Measurements from ENCODE around the gene TMEM165. TPM values are rescaled to one million over a fixed set of nuclear protein-coding genes. Genes with fewer than 3 reads are reported as not detected.

The TMEM165 gene
- total RNA-seq, 1 donor: 131 TPM

GRCh38 chr4:55458164-55458563 lies 62.4 kb downstream of the TMEM165 start:
- H3K4me3 ChIP-seq (ENCODE audit: low read depth, low read length): no peak overlapping the region
- no peak for TF ChIP-seq CTCF (IDR thresholded peaks at IDR 0.05; ENCODE audit: insufficient read depth, low read length)
- peak; percentile 39 for DNase-seq (ENCODE audit: low read depth)

- DNase-seq (ENCODE audit: low read depth): no peak
Measured at GRCh38 chr4:55458611-55459010, 62.9 kb downstream of the TMEM165 start.

GRCh38 chr4:55466001-55466400 lies 70.2 kb downstream of the TMEM165 start:
- H3K4me3 ChIP-seq (ENCODE audit: low read depth, low read length): no peak overlapping the region
- no peak for TF ChIP-seq CTCF (IDR thresholded peaks at IDR 0.05; ENCODE audit: insufficient read depth, low read length)
- no peak for DNase-seq (ENCODE audit: low read depth)

More at GRCh38 chr4:55458611-55459010, 62.9 kb downstream of the TMEM165 start:
- no peak for TF ChIP-seq CTCF (IDR thresholded peaks at IDR 0.05; ENCODE audit: insufficient read depth, low read length)
- no peak overlapping the region for H3K4me3 ChIP-seq (ENCODE audit: low read depth, low read length)

- H3K4me3 ChIP-seq (ENCODE audit: low read depth, low read length): no peak overlapping the region
- DNase-seq (ENCODE audit: low read depth): peak; percentile 33
- no peak for TF ChIP-seq CTCF (IDR thresholded peaks at IDR 0.05; ENCODE audit: insufficient read depth, low read length)
Measured at GRCh38 chr4:55468724-55469123, 73.0 kb downstream of the TMEM165 start.

- no peak for TF ChIP-seq CTCF (IDR thresholded peaks at IDR 0.05; ENCODE audit: insufficient read depth, low read length)
- no peak for DNase-seq (ENCODE audit: low read depth)
- H3K4me3 ChIP-seq (ENCODE audit: low read depth, low read length): no peak overlapping the region
Measured at GRCh38 chr4:55469979-55470378, 74.2 kb downstream of the TMEM165 start.

Small RNA genes lying within 50 kb of the gene (small RNA-seq; reads per million reads assigned to genes)
- gene RF00019: not detected

Other genes starting within 250 kb of the TMEM165 start
- 4.8 and 22.2 TPM in 2 replicates for gene SRD5A3, start 49.7 kb upstream of the TMEM165 start, total RNA-seq (ENCODE audit: low replicate concordance)
- gene CLOCK, start 151.0 kb downstream of the TMEM165 start, total RNA-seq (ENCODE audit: low replicate concordance): 24.8 and 39.0 TPM in 2 replicates
- gene PDCL2, start 196.3 kb downstream of the TMEM165 start, total RNA-seq (ENCODE audit: low replicate concordance): not detected in 2 replicates
- not detected in 2 replicates for gene NMU, start 240.3 kb downstream of the TMEM165 start, total RNA-seq (ENCODE audit: low replicate concordance)

Measured in fibroblast of the aortic adventitia (primary cell).